Parathyroid adenoma (tissue), 2 donors: ENCODE measurements around the gene FAM53A.

Experiments used
- H2AFZ ChIP-seq: fragments of 300-600 bp; sonication (generic); one replicate; pipeline ENCODE4 v1.7.0; 2017; ENCODE audit warnings: antibody characterized with exemption, mild to moderate bottlenecking
- H3K27ac ChIP-seq: fragments of 300-600 bp; sonication (generic); one replicate; pipeline ENCODE4 v1.7.0; 2017
- H3K27me3 ChIP-seq: fragments of 300-600 bp; sonication (generic); one replicate; pipeline ENCODE4 v1.7.0; 2017; ENCODE audit warnings: low read length; ENCODE audit not compliant: control insufficient read depth, insufficient read depth
- H3K36me3 ChIP-seq: fragments of 300-600 bp; sonication (generic); one replicate; pipeline ENCODE4 v1.7.0; 2017; ENCODE audit warnings: low read length; ENCODE audit not compliant: control insufficient read depth, insufficient read depth
- H3K4me1 ChIP-seq: fragments of 300-600 bp; sonication (generic); one replicate; pipeline ENCODE4 v1.7.0; 2017; ENCODE audit warnings: control low read depth
- H3K4me2 ChIP-seq: fragments of 300-600 bp; sonication (generic); one replicate; pipeline ENCODE4 v1.7.0; 2017; ENCODE audit warnings: low read length
- H3K4me3 ChIP-seq: fragments of 300-600 bp; sonication (generic); one replicate; pipeline ENCODE4 v1.7.0; 2017; ENCODE audit warnings: low read depth, low read length
- H3K79me2 ChIP-seq: fragments of 300-600 bp; sonication (generic); one replicate; pipeline ENCODE4 v1.7.0; 2017; ENCODE audit warnings: control low read depth
- H3K9ac ChIP-seq: fragments of 300-600 bp; sonication (generic); one replicate; pipeline ENCODE4 v1.7.0; 2017; ENCODE audit warnings: mild to moderate bottlenecking
- H3K9me3 ChIP-seq: fragments of 300-600 bp; sonication (generic); one replicate; pipeline ENCODE4 v1.7.0; 2017; ENCODE audit warnings: low read length; ENCODE audit not compliant: control insufficient read depth
- CTCF ChIP-seq: fragments of 300-600 bp; sonication (generic); IDR thresholded peaks from one replicate; pipeline ENCODE4 v1.7.0; 2017; ENCODE audit warnings: antibody characterized with exemption, mild to moderate bottlenecking
- donor health status: primary hyperparathyroidism.

The FAM53A gene

DNA sequence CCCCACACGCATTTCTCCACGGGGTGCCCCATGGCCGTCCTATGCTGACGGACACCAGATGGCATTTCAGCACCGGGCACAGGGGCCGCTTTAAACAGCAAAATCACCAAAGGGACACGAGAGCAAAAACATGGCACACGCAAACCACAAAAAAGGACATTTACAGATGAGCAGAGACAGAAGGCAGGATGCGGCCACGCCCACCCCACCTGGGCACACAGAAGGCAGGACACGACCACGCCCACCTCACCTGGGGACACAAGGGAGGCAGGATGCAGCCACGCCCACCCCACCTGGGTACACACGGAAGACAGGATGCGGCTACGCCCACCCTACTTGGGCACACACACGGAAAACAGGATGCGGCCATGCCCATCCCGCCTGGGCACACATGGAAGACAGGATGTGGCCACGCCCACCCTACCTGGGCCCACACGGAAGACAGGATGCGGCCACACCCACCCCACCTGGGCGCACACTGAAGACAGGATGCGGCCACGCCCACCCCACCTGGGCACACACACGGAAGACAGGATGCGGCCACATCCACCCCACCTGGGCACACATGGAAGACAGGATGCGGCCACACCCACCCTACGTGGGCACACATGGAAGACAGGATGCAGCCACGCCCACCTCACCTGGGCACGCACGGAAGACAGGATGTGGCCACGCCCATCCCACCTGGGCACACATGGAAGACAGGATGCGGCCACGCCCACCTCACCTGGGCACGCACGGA lies 69.1 kb downstream of the FAM53A start:
- H3K36me3 ChIP-seq: no peaks in the 10 kb centered on the region
- no peak for TF ChIP-seq CTCF
- no peaks in the 10 kb centered on the region for H3K9me3 ChIP-seq
- no peak overlapping the region for H3K4me3 ChIP-seq
- no peaks in the 10 kb centered on the region for H3K4me1 ChIP-seq
- H3K9ac ChIP-seq: no peak overlapping the region
- H3K27ac ChIP-seq: no peak overlapping the region
- H3K79me2 ChIP-seq: no peaks in the 10 kb centered on the region
- no peaks in the 10 kb centered on the region for H3K27me3 ChIP-seq
- H3K4me2 ChIP-seq: no peak overlapping the region
- no peak overlapping the region for H2AFZ ChIP-seq

- no peak overlapping the region for H3K4me2 ChIP-seq
- no peak overlapping the region for H3K27ac ChIP-seq
- no peak overlapping the region for H3K9ac ChIP-seq
- H3K27me3 ChIP-seq: no peaks in the 10 kb centered on the region
- no peaks in the 10 kb centered on the region for H3K9me3 ChIP-seq
- H3K4me1 ChIP-seq: no peaks in the 10 kb centered on the region
- no peak overlapping the region for H2AFZ ChIP-seq
- H3K79me2 ChIP-seq: no peaks in the 10 kb centered on the region
- no peaks in the 10 kb centered on the region for H3K36me3 ChIP-seq
- no peak for TF ChIP-seq CTCF
- no peak overlapping the region for H3K4me3 ChIP-seq
These were observed 69.6 kb downstream of the FAM53A start for GRCh38 chr4:1614502-1614853.

DNA sequence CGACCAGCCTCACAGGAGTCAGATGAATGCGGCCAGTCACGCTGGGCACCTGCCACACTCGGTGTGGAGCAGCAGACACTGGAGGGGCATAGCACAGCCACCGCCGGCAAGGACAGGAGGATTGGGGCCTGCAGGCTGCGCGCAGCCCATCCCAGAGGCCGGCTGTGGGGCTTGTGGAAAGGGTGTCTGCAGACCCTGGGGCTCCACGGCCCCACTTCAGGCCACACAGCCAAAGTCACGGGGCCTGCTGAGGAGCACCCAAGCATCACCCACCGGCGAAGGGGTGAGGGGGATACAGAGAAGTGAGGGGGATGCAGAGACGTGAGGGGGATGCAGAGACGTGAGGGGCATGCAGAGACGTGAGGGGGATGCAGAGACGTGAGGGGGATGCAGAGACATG lies 70.1 kb downstream of the FAM53A start:
- no peaks in the 10 kb centered on the region for H3K4me1 ChIP-seq

GRCh38 chr4:1613099-1613495 lies 71.0 kb downstream of the FAM53A start:
- Histone ChIP-seq H3K27ac (no peak overlapping the region), H3K9me3 (no peaks in the 10 kb centered on the region), H3K79me2 (no peaks in the 10 kb centered on the region), H3K9ac (no peak overlapping the region), H3K27me3 (no peaks in the 10 kb centered on the region), H3K4me2 (no peak overlapping the region), H3K4me3 (no peak overlapping the region), H3K4me1 (no peaks in the 10 kb centered on the region), H2AFZ (no peak overlapping the region), H3K36me3 (no peaks in the 10 kb centered on the region)
- TF ChIP-seq CTCF: no peak

More for the DNA sequence above, 70.1 kb downstream of the FAM53A start:
- Histone ChIP-seq H2AFZ (no peak overlapping the region), H3K36me3 (no peaks in the 10 kb centered on the region), H3K27me3 (no peaks in the 10 kb centered on the region), H3K9me3 (no peaks in the 10 kb centered on the region), H3K9ac (no peak overlapping the region), H3K27ac (no peak overlapping the region), H3K4me3 (no peak overlapping the region), H3K79me2 (no peaks in the 10 kb centered on the region), H3K4me2 (no peak overlapping the region)
- TF ChIP-seq CTCF: no peak
